A549 (cell line): ENCODE data around the gene CCND2. TPM values are rescaled to one million over a fixed set of nuclear protein-coding genes. Genes with fewer than 3 reads are reported as not detected.

Source experiments
- ATAC-seq, 2 experiments: fragments of 200-7000 bp in 1 of 2; fragments of >200 bp in 1 of 2; cut with Nextera tagmentation in 1 of 2; cut with Tn5 transposase in 1 of 2; 3 replicates each; pipeline versions ENCODE4 v1.8.0 to v1.9.1; 2018 to 2020; ENCODE audit warnings: mild to moderate bottlenecking in 1 of 2, moderate library complexity in 1 of 2
- CTCF ChIA-PET: fragments of 300-600 bp; sonication (Branson Sonifier 250); formaldehyde crosslinking; extraction: SDS; loops from one replicate; lab custom pipeline; 2021; ENCODE audit warnings: antibody characterized with exemption, inconsistent platforms; lab: Yijun Ruan, JAX
- POLR2A ChIA-PET: fragments of 350-600 bp; formaldehyde crosslinking; extraction: SDS; loops from one replicate; lab custom pipeline; 2021; ENCODE audit warnings: antibody characterized with exemption, inconsistent platforms; lab: Yijun Ruan, JAX
- DNase-seq, 2 experiments: peaks; one replicate each; pipeline versions ENCODE4 v3.0.0 to v3.0.0-alpha.2; 2011 to 2016; ENCODE audit warnings: low read depth in 1 of 2, low spot score in 1 of 2
- FAIRE-seq: peaks from 2 replicates; lab custom pipeline; 2011; peaks lifted over from hg19 to GRCh38; lab: Jason Lieb, UNC
- H3K27ac ChIP-seq, 2 experiments: fragments of >200 bp; sonication (Bioruptor Twin); formaldehyde crosslinking; 3 replicates each; pipeline ENCODE4 v1.5.1; 2016 to 2017
- H3K4me1 ChIP-seq: fragments of >200 bp; sonication (Bioruptor Twin); formaldehyde crosslinking; 3 replicates; pipeline ENCODE4 v1.6.1; 2016
- H3K4me2 ChIP-seq: fragments of >200 bp; sonication (Bioruptor Twin); formaldehyde crosslinking; 3 replicates; pipeline ENCODE4 v1.6.1; 2016
- H3K4me3 ChIP-seq: fragments of >200 bp; sonication (Bioruptor Twin); formaldehyde crosslinking; 3 replicates; pipeline ENCODE4 v1.5.1; 2016
- H3K9me3 ChIP-seq: fragments of >200 bp; sonication (Bioruptor Twin); formaldehyde crosslinking; 3 replicates; pipeline ENCODE4 v1.6.1; 2016
- CHD4 ChIP-seq: fragments of 200-600 bp; sonication (generic); IDR thresholded peaks from 2 replicates; pipeline ENCODE4 v1.6.1; 2016; ENCODE audit warnings: antibody characterized with exemption, mild to moderate bottlenecking, borderline replicate concordance
- CTCF ChIP-seq: fragments of >200 bp; sonication (Bioruptor Twin); formaldehyde crosslinking; IDR thresholded peaks from 3 replicates; pipeline ENCODE4 v1.5.1; 2016
- EHMT2 ChIP-seq: fragments of 200-600 bp; sonication (generic); IDR thresholded peaks from 2 replicates; pipeline ENCODE4 v1.6.1; 2016; ENCODE audit warnings: antibody characterized with exemption, low read depth, mild to moderate bottlenecking, moderate library complexity
- ELK1 ChIP-seq: fragments of 150-350 bp; IDR thresholded peaks from 2 replicates; pipeline ENCODE4 v1.6.1; 2014; ENCODE audit warnings: low read depth, mild to moderate bottlenecking, low read length
- ESRRA ChIP-seq: fragments of 150-350 bp; IDR thresholded peaks from 2 replicates; pipeline ENCODE4 v1.6.1; 2014; ENCODE audit warnings: mild to moderate bottlenecking, low read length, borderline replicate concordance
- HEYL ChIP-seq: fragments of 250-450 bp; sonication (Bioruptor Pico); IDR thresholded peaks from 2 replicates; pipeline ENCODE4 v1.8.0; 2021; ENCODE audit warnings: mild to moderate bottlenecking, moderate library complexity
- HOXA7 ChIP-seq: fragments of 250-450 bp; sonication (Bioruptor Pico); IDR thresholded peaks from 2 replicates; pipeline ENCODE4 v1.5.0; 2020; ENCODE audit warnings: mild to moderate bottlenecking, moderate library complexity
- HOXB13 ChIP-seq: fragments of 250-450 bp; sonication (Bioruptor Pico); IDR thresholded peaks from 2 replicates; pipeline ENCODE4 v1.5.0; 2020; ENCODE audit warnings: low read depth, mild to moderate bottlenecking, moderate library complexity
- JUN ChIP-seq, 2 experiments: fragments of >200 bp; sonication (Bioruptor Twin); formaldehyde crosslinking; IDR thresholded peaks; 2 replicates in 1 of 2; 3 replicates in 1 of 2; pipeline ENCODE4 v1.6.1; 2016 to 2017
- JUNB ChIP-seq: fragments of >200 bp; sonication (Bioruptor Twin); formaldehyde crosslinking; IDR thresholded peaks from 2 replicates; pipeline ENCODE4 v1.6.1; 2016
- KDM5A ChIP-seq: fragments of 200-600 bp; sonication (generic); IDR thresholded peaks from 2 replicates; pipeline ENCODE4 v1.6.1; 2016; ENCODE audit warnings: antibody characterized with exemption, mild to moderate bottlenecking
- MYC ChIP-seq: IDR thresholded peaks from 2 replicates; pipeline ENCODE4 v1.6.1; 2012; ENCODE audit warnings: mild to moderate bottlenecking, inconsistent platforms, low read length, improper control_type of control experiment, borderline replicate concordance
- NPAS2 ChIP-seq: fragments of 250-450 bp; sonication (Bioruptor Pico); IDR thresholded peaks from 2 replicates; pipeline ENCODE4 v1.8.0; 2022; ENCODE audit warnings: mild to moderate bottlenecking, moderate library complexity, borderline replicate concordance
- NR3C1 ChIP-seq: fragments of >200 bp; sonication (Bioruptor Twin); formaldehyde crosslinking; IDR thresholded peaks from 3 replicates; pipeline ENCODE4 v1.6.1; 2017
- PHF8 ChIP-seq: fragments of 200-600 bp; sonication (generic); IDR thresholded peaks from 2 replicates; pipeline ENCODE4 v1.6.1; 2016; ENCODE audit warnings: low read depth, mild to moderate bottlenecking, antibody characterized with exemption, moderate library complexity, borderline replicate concordance
- RARB ChIP-seq: fragments of 250-450 bp; sonication (Bioruptor Pico); IDR thresholded peaks from 2 replicates; pipeline ENCODE4 v1.8.0; 2021; ENCODE audit warnings: mild to moderate bottlenecking, moderate library complexity
- REST ChIP-seq: fragments of 200-600 bp; sonication (generic); IDR thresholded peaks from 2 replicates; pipeline ENCODE4 v1.6.1; 2016; ENCODE audit warnings: antibody characterized with exemption, mild to moderate bottlenecking, moderate library complexity
- RFX5 ChIP-seq: fragments of 450-650 bp; IDR thresholded peaks from 2 replicates; pipeline ENCODE4 v1.7.1; 2014; ENCODE audit warnings: antibody characterized with exemption, mild to moderate bottlenecking, moderate library complexity
- RNF2 ChIP-seq: fragments of 200-600 bp; sonication (generic); IDR thresholded peaks from 2 replicates; pipeline ENCODE4 v1.6.1; 2016; ENCODE audit warnings: low read depth, mild to moderate bottlenecking, antibody characterized with exemption, moderate library complexity, borderline replicate concordance
- SMC3 ChIP-seq: fragments of >200 bp; sonication (Bioruptor Twin); formaldehyde crosslinking; IDR thresholded peaks from 3 replicates; pipeline ENCODE4 v1.6.1; 2018; ENCODE audit warnings: inconsistent platforms
- ZC3H11A ChIP-seq: fragments of 450-650 bp; IDR thresholded peaks from 2 replicates; pipeline ENCODE4 v1.6.1; 2014; ENCODE audit warnings: antibody characterized with exemption, mild to moderate bottlenecking
- WGBS: methylation state at CpG from one replicate; pipeline ENCODE4 v1.1.6; 2017; ENCODE audit errors: missing lambda C conversion rate; 5-methylcytosine and 5-hydroxymethylcytosine counted together
- polyA plus RNA-seq, 4 experiments: library from polyadenylated mRNA; depleted of rRNA in 3 of 4; stranded (reverse); fragments of >200 nt; fragmentation: RNase III in 1 of 4; extraction: RNeasy Plus Mini Kit Qiagen cat#74134 plus additional on column Dnase treatment in 1 of 4; gene quantifications; 2 replicates in 3 of 4; 3 replicates in 1 of 4; pipeline ENCODE4 v1.2.3, GENCODE V29; 2011 to 2017

CCND2 gene
- polyA plus RNA-seq, 2 of the 4 experiments (the other 2 are of a cell fraction) = 0.18 TPM; not detected in 1

- TF ChIP-seq MYC (no peak), RARB (CRISPR knock-in tag) (no peak), RNF2 (no peak), JUN (IDR thresholded peaks at IDR 0.05) (no peak), HOXA7 (CRISPR knock-in tag) (no peak), KDM5A (no peak), CHD4 (no peak), ESRRA (no peak), EHMT2 (no peak), RFX5 (no peak)
- no peak overlapping the region for H3K27ac ChIP-seq
- FAIRE-seq (no peak), DNase-seq (no peak), ATAC-seq (no peak)
- WGBS = 0% methylated on average over 6 of the region's 6 CpGs
- CTCF ChIA-PET = no interaction called here
- no peaks in the 10 kb centered on the region for H3K4me1 ChIP-seq
- POLR2A ChIA-PET = no interaction called here
- no peak overlapping the region for H3K4me3 ChIP-seq
- no peaks in the 10 kb centered on the region for H3K9me3 ChIP-seq
- no peak overlapping the region for H3K4me2 ChIP-seq
Measured at GRCh38 chr12:4230526-4230925, 43.0 kb upstream of the CCND2 start.

GRCh38 chr12:4238577-4238976 is 35.0 kb upstream of the CCND2 start:
- FAIRE-seq (no peak), DNase-seq (no peak), ATAC-seq (no peak)
- Histone ChIP-seq H3K4me2 (no peak overlapping the region), H3K4me3 (no peak overlapping the region), H3K4me1 (no peaks in the 10 kb centered on the region), H3K9me3 (no peaks in the 10 kb centered on the region), H3K27ac (no peak overlapping the region)
- WGBS = 18% methylated on average over 2 of the region's 2 CpGs
- ChIA-PET CTCF (interaction anchor here (0.6 kb wide), 1 partner anchor 601 kb away, joined by 5 read pairs; no protein-coding TSS in a partner anchor), POLR2A (no interaction called here)
- no peak for TF ChIP-seq MYC
- no peak for TF ChIP-seq JUNB
- TF ChIP-seq SMC3 = no peak
- no peak for TF ChIP-seq HEYL
- no peak for TF ChIP-seq ZC3H11A
- TF ChIP-seq REST = no peak
- TF ChIP-seq NPAS2 (CRISPR knock-in tag) = no peak
- TF ChIP-seq CTCF = no peak
- no peak for TF ChIP-seq PHF8
- TF ChIP-seq HOXB13 (CRISPR knock-in tag) = no peak
- no peak for TF ChIP-seq NR3C1
- no peak for TF ChIP-seq ELK1
- TF ChIP-seq EHMT2 = no peak
- TF ChIP-seq KDM5A = no peak
- no peak for TF ChIP-seq CHD4
